Esophagus muscularis mucosa (tissue), 4 donors: Measurements from ENCODE around the gene MACROD2. TPM values are rescaled to one million over a fixed set of nuclear protein-coding genes. Genes with fewer than 3 reads are reported as not detected.

ENCODE experiments used
- DNase-seq: peaks from one replicate; pipeline ENCODE4 v3.0.0-alpha.2; 2017; ENCODE audit errors: extremely low spot score
- H3K27ac ChIP-seq, 4 donors: fragments of 200-600 bp; sonication (generic); replicated peaks in 1 of 4; 1 replicate in 3 of 4; 2 replicates in 1 of 4; pipeline ENCODE4 v1.5.1; 2016 to 2019; ENCODE audit warnings: mild to moderate bottlenecking in 1 of 4
- H3K27me3 ChIP-seq, 4 donors: fragments of 200-600 bp; sonication (generic); one replicate each; pipeline versions ENCODE4 v1.5.1 to v1.6.0; 2016 to 2019
- H3K36me3 ChIP-seq, 4 donors: fragments of 200-600 bp; sonication (generic); one replicate each; pipeline ENCODE4 v1.5.1; 2016 to 2019
- H3K4me1 ChIP-seq, 4 donors: fragments of 200-600 bp; sonication (generic); one replicate each; pipeline ENCODE4 v1.5.1; 2016 to 2019
- H3K4me3 ChIP-seq, 4 donors: fragments of 200-600 bp; sonication (generic); 1 replicate in 2 of 4; 2 replicates in 2 of 4; pipeline ENCODE4 v1.5.1; 2016 to 2019; ENCODE audit warnings: mild to moderate bottlenecking in 4 of 4, moderate library complexity in 1 of 4
- H3K9me3 ChIP-seq, 4 donors: fragments of 200-600 bp; sonication (generic); 1 replicate in 3 of 4; 2 replicates in 1 of 4; pipeline ENCODE4 v1.5.1; 2016 to 2019
- EP300 ChIP-seq: sonication (generic); formaldehyde crosslinking; IDR thresholded peaks from one replicate; pipeline ENCODE4 v1.6.1; 2017; ENCODE audit warnings: antibody characterized with exemption
- POLR2A ChIP-seq: fragments of 450-650 bp; IDR thresholded peaks from one replicate; pipeline ENCODE4 v1.6.1; 2017; ENCODE audit warnings: antibody characterized with exemption, moderate library complexity, mild to moderate bottlenecking, low read depth
- POLR2AphosphoS5 ChIP-seq, 2 donors: sonication (generic); formaldehyde crosslinking; IDR thresholded peaks; one replicate each; pipeline ENCODE4 v1.6.1; 2017; ENCODE audit warnings: antibody characterized with exemption in 2 of 2
- WGBS: methylation state at CpG from one replicate; pipeline ENCODE4 v1.1.5; 2018; 5-methylcytosine and 5-hydroxymethylcytosine counted together
- intact Hi-C: fragments of 100-400 bp; cut with DNase I; formaldehyde crosslinking; loops from one replicate; pipeline ENCODE4 v1.15.1; 2023
- total RNA-seq, 4 donors: library from RNA; depleted of rRNA; stranded (reverse); fragments of >200 nt; gene quantifications; one replicate each; pipeline versions ENCODE4 v1.1.0 to v1.2.1, GENCODE V29; 2016
- TF ChIP-seq, protein P1 (sequence below), 3 experiments: fragments of 200-600 bp in 2 of 3; fragments of 450-650 bp in 1 of 3; sonication (generic) in 2 of 3; IDR thresholded peaks; one replicate each; pipeline ENCODE4 v1.5.1; 2017 to 2019; ENCODE audit warnings: antibody characterized with exemption in 3 of 3, mild to moderate bottlenecking in 2 of 3, moderate library complexity in 1 of 3

The MACROD2 gene
- total RNA-seq, 4 donors from 2014 or later = 1.4 to 3.6 (median 2.6) TPM

- WGBS = 83% methylated on average over 3 of the region's 3 CpGs
- Histone ChIP-seq H3K9me3 (no peaks in the 10 kb centered on the region), H3K27ac (no peak overlapping the region), H3K4me3 (no peak overlapping the region), H3K27me3 (no peaks in the 10 kb centered on the region), H3K36me3 (no peaks in the 10 kb centered on the region), H3K4me1 (no peaks in the 10 kb centered on the region)
- no peak for TF ChIP-seq EP300
- intact Hi-C loops = no loop called here
- DNase-seq = no peak
Measured at GRCh38 chr20:15288106-15288505, 1292.8 kb downstream of the MACROD2 start.

DNA sequence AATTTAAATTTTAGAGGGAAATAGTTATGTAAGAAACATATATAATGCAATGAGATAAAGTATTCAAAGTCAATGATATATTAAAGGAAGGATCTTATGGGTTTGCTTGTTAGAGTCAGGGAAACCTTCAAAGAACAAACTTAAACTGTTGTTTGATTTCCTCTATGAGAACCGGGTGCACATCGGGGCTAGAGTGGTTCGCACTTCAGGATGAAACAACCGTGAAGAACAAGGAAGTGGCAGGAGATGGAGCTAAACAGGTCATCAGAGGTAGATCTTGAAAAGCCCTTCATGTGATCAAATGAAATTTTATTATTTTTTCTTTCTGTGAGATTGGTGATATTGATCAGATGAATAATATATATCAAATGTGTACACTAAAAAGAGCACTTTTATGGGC is 1294.0 kb downstream of the MACROD2 start:
- TF ChIP-seq POLR2AphosphoS5 (IDR thresholded peaks at IDR 0.05) (no peak), EP300 (no peak), POLR2A (no peak)
- TF ChIP-seq, protein P1, sequence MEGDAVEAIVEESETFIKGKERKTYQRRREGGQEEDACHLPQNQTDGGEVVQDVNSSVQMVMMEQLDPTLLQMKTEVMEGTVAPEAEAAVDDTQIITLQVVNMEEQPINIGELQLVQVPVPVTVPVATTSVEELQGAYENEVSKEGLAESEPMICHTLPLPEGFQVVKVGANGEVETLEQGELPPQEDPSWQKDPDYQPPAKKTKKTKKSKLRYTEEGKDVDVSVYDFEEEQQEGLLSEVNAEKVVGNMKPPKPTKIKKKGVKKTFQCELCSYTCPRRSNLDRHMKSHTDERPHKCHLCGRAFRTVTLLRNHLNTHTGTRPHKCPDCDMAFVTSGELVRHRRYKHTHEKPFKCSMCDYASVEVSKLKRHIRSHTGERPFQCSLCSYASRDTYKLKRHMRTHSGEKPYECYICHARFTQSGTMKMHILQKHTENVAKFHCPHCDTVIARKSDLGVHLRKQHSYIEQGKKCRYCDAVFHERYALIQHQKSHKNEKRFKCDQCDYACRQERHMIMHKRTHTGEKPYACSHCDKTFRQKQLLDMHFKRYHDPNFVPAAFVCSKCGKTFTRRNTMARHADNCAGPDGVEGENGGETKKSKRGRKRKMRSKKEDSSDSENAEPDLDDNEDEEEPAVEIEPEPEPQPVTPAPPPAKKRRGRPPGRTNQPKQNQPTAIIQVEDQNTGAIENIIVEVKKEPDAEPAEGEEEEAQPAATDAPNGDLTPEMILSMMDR (IDR thresholded peaks at IDR 0.05) = no peak
- Histone ChIP-seq H3K36me3 (no peaks in the 10 kb centered on the region), H3K4me3 (no peak overlapping the region), H3K27ac (no peak overlapping the region), H3K9me3 (no peaks in the 10 kb centered on the region), H3K27me3 (no peaks in the 10 kb centered on the region), H3K4me1 (no peaks in the 10 kb centered on the region)
- no peak for DNase-seq
- intact Hi-C loops = no loop called here
- WGBS = 85% methylated on average over 4 of the region's 4 CpGs

GRCh38 chr20:15292405-15292804 is 1297.1 kb downstream of the MACROD2 start:
- H3K4me1 ChIP-seq = no peaks in the 10 kb centered on the region
- H3K36me3 ChIP-seq = no peaks in the 10 kb centered on the region
- DNase-seq = no peak
- H3K27ac ChIP-seq = no peak overlapping the region
- no peaks in the 10 kb centered on the region for H3K27me3 ChIP-seq
- no peak overlapping the region for H3K4me3 ChIP-seq
- TF ChIP-seq EP300 (no peak), POLR2A (no peak), POLR2AphosphoS5 (IDR thresholded peaks at IDR 0.05) (no peak)
- TF ChIP-seq, protein P1 (IDR thresholded peaks at IDR 0.05) = no peak
- intact Hi-C loops = no loop called here
- no peaks in the 10 kb centered on the region for H3K9me3 ChIP-seq
- WGBS = 87% methylated on average over 4 of the region's 4 CpGs

DNA sequence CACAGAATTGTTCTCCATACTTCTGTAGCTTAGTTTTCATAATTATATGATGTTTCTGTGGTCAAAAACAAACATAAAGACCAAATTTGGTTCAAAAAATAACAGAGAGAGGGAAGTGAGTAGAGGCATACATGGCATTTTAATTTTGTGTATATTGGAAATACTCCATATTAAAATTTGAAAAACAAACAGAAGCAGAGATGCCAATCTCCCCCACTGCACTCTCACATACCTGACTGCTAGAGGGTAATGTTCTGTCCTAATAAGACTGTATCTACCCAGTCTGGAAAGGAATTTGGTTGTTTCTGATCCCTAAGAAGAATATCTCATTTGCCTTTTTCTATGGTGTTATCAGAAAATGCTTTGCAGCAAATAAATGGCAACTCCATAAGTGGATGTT is 1301.1 kb downstream of the MACROD2 start:
- H3K4me1 ChIP-seq = no peaks in the 10 kb centered on the region
- TF ChIP-seq POLR2AphosphoS5 (IDR thresholded peaks at IDR 0.05) (no peak), EP300 (no peak), POLR2A (no peak)
- TF ChIP-seq, protein P1 (IDR thresholded peaks at IDR 0.05) = no peak
- H3K36me3 ChIP-seq = no peaks in the 10 kb centered on the region
- DNase-seq = no peak
- no peak overlapping the region for H3K27ac ChIP-seq
- no peaks in the 10 kb centered on the region for H3K9me3 ChIP-seq
- H3K27me3 ChIP-seq = no peaks in the 10 kb centered on the region
- intact Hi-C loops = no loop called here
- H3K4me3 ChIP-seq = no peak overlapping the region

GRCh38 chr20:15297059-15297875 is 1302.0 kb downstream of the MACROD2 start:
- Histone ChIP-seq H3K27ac (no peak overlapping the region), H3K27me3 (no peaks in the 10 kb centered on the region), H3K9me3 (no peaks in the 10 kb centered on the region), H3K36me3 (no peaks in the 10 kb centered on the region), H3K4me1 (no peaks in the 10 kb centered on the region), H3K4me3 (no peak overlapping the region)
- DNase-seq = no peak
- TF ChIP-seq EP300 (no peak), POLR2AphosphoS5 (IDR thresholded peaks at IDR 0.05) (no peak), POLR2A (no peak)
- TF ChIP-seq, protein P1 (IDR thresholded peaks at IDR 0.05) = no peak
- intact Hi-C loops = no loop called here
- 82% methylated on average over 5 of the region's 5 CpGs for WGBS
